A549 (cell line): ENCODE measurements around the gene KANK2.

Experiments used
- NR3C1 ChIP-seq: fragments of >200 bp; sonication (Bioruptor Twin); formaldehyde crosslinking; IDR thresholded peaks from 3 replicates; pipeline ENCODE4 v1.6.1; 2017
- POLR2A ChIP-seq: IDR thresholded peaks from 2 replicates; pipeline ENCODE4 v1.6.1; 2012; ENCODE audit warnings: mild to moderate bottlenecking, low read length
- POLR2AphosphoS2 ChIP-seq: conservative IDR thresholded peaks from 2 replicates; pipeline ENCODE4 v1.6.1; 2012; ENCODE audit warnings: low read length, improper control_type of control experiment, inconsistent platforms
- REST ChIP-seq: fragments of 200-600 bp; sonication (generic); IDR thresholded peaks from 2 replicates; pipeline ENCODE4 v1.6.1; 2016; ENCODE audit warnings: antibody characterized with exemption, mild to moderate bottlenecking, moderate library complexity
- RFX5 ChIP-seq: fragments of 450-650 bp; IDR thresholded peaks from 2 replicates; pipeline ENCODE4 v1.7.1; 2014; ENCODE audit warnings: antibody characterized with exemption, mild to moderate bottlenecking, moderate library complexity
- TF ChIP-seq, protein P1 (sequence below): fragments of >200 bp; sonication (Bioruptor Twin); formaldehyde crosslinking; IDR thresholded peaks from 3 replicates; pipeline ENCODE4 v1.6.1; 2016

DNA sequence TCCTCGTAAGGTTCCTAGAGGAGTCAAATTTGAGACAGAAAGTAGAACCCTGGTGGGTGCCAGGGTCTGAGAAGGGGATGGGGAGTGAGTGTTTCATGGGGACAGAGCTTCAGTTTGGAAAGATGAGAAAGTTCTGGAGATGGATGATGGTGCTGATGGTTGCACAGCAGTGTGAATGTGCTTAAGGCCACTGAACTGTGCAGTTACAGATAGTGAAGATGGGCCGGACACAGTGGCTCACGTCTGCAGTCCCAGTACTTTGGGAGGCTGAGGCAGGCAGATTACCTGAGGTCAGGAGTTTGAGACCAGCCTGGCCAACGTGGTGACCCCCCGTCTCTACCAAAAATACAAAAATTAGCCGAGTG is 42.7 kb downstream of the KANK2 start:
- TF ChIP-seq, protein P1, sequence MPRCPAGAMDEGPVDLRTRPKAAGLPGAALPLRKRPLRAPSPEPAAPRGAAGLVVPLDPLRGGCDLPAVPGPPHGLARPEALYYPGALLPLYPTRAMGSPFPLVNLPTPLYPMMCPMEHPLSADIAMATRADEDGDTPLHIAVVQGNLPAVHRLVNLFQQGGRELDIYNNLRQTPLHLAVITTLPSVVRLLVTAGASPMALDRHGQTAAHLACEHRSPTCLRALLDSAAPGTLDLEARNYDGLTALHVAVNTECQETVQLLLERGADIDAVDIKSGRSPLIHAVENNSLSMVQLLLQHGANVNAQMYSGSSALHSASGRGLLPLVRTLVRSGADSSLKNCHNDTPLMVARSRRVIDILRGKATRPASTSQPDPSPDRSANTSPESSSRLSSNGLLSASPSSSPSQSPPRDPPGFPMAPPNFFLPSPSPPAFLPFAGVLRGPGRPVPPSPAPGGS = no peak
- no peak for TF ChIP-seq POLR2A
- TF ChIP-seq POLR2AphosphoS2 = no peak
- TF ChIP-seq NR3C1 = no peak
- TF ChIP-seq RFX5 = no peak
- TF ChIP-seq REST = no peak
